ENCODE measurements around the gene PRAMEF12.
"Not testable (repeated sequence)": the region's sequence is repeated elsewhere in the genome, so short reads cannot be mapped to it uniquely, and the experiment has no call there.

PRAMEF12 gene

DNA sequence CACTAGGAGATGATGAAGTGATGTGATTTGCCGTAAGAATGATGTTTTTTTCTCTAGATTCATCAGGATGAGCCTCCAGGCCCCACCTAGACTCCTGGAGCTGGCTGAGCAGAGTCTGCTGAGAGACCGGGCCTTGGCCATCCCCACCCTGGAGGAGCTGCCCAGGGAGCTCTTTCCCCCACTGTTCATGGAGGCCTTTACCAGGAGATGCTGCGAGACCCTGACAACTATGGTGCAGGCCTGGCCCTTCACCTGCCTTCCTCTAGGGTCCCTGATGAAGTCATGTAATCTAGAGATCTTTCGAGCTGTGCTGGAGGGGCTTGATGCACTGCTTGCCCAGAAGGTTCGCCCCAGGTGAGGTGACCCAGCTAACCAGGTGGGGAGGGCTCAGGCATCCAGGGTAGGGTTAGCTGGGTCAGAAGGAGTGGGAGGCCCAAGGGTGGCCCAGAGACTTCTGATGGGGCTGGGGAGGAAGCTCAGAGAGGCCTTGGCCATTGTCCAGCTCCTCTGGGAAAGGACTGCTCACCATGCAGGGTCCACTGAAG lies 1.3 kb downstream of the PRAMEF12 start:
- TF ChIP-seq, protein P1, sequence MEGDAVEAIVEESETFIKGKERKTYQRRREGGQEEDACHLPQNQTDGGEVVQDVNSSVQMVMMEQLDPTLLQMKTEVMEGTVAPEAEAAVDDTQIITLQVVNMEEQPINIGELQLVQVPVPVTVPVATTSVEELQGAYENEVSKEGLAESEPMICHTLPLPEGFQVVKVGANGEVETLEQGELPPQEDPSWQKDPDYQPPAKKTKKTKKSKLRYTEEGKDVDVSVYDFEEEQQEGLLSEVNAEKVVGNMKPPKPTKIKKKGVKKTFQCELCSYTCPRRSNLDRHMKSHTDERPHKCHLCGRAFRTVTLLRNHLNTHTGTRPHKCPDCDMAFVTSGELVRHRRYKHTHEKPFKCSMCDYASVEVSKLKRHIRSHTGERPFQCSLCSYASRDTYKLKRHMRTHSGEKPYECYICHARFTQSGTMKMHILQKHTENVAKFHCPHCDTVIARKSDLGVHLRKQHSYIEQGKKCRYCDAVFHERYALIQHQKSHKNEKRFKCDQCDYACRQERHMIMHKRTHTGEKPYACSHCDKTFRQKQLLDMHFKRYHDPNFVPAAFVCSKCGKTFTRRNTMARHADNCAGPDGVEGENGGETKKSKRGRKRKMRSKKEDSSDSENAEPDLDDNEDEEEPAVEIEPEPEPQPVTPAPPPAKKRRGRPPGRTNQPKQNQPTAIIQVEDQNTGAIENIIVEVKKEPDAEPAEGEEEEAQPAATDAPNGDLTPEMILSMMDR (IDR thresholded peaks at IDR 0.05; ENCODE audit: control extremely low read depth, extremely low read depth, low read depth, missing control alignments): no peak
- ChIA-PET CTCF (no interaction called here), POLR2A (no interaction called here)
- no peak for DNase-seq (ENCODE audit: extremely low spot score)

DNA sequence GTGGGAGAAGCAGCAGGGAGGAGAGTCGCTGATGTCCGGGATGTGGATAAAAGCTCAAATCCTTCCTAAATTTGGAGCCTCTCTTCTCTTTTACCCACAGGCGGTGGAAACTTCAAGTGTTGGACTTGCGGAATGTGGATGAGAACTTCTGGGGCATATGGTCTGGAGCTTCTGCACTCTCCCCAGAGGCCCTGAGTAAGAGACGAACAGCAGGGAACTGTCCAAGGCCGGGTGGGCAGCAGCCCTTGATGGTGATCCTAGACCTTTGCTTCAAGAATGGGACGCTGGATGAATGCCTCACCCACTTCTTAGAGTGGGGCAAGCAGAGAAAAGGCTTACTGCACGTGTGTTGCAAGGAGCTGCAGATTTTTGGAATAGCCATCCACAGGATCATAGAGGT lies 1.9 kb downstream of the PRAMEF12 start:
- POLR2A ChIA-PET: no interaction called here
- CTCF ChIA-PET: no interaction called here
- TF ChIP-seq, protein P1 (IDR thresholded peaks at IDR 0.05; ENCODE audit: control extremely low read depth, extremely low read depth, low read depth, missing control alignments): no peak
- DNase-seq (ENCODE audit: extremely low spot score): no peak

DNA sequence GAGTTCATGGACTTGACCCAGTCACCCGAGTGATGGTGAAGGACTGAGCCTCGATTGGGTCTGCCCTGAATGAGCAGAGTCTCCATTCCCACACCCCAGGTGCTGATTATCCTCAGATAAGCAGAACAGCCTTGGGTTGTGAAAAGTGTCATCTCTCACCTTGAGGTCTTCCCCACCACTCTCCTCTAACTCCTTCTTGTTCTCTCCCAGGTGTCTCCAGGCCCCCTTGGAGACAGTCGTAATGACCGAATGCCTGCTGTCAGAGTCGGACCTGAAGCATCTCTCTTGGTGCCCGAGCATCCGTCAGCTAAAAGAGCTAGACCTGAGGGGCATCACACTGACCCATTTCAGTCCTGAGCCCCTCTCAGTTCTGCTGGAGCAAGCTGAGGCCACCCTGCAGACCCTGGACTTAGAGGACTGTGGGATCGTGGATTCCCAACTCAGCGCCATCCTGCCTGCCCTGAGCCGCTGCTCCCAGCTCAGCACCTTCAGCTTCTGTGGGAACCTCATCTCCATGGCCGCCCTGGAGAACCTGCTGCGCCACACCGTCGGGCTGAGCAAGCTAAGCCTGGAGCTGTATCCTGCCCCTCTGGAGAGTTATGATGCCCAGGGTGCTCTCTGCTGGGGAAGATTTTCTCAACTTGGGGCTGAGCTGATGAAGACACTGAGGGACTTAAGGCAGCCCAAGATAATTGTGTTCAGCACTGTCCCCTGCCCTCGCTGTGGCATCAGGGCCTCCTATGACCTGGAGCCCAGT lies 3.4 kb downstream of the PRAMEF12 start:
- peak; percentile 2 for DNase-seq (ENCODE audit: extremely low spot score)
- POLR2A ChIA-PET: no interaction called here
- CTCF ChIA-PET: no interaction called here

DNA sequence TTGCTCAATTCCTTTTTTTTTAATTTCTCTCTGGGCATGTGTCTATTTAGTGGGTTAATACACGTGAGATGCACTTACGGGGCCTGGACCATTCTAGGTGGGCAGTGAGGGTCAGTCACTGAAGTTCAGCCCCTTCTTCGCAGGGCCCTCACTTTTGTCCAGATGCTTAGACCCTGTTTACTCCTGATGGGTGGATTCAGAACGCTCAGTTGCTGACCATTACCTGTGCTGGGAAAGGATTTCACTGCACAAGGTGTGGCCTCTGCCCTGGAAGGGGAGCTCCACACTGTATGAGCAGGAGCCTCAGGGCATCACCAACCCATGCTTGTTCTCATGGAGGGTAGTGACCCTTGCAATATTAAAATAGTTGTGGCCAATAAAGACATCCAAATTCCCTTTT lies 4.5 kb downstream of the PRAMEF12 start:
- POLR2A ChIA-PET: no interaction called here
- TF ChIP-seq, protein P1 (IDR thresholded peaks at IDR 0.05; ENCODE audit: control extremely low read depth, extremely low read depth, low read depth, missing control alignments): no peak
- DNase-seq (ENCODE audit: extremely low spot score): peak; percentile 1
- CTCF ChIA-PET: no interaction called here

More for the DNA sequence above, 3.4 kb downstream of the PRAMEF12 start:
- TF ChIP-seq, protein P1 (IDR thresholded peaks at IDR 0.05; ENCODE audit: control extremely low read depth, extremely low read depth, low read depth, missing control alignments): no peak

GRCh38 chr1:12778907-12779306 lies 5.4 kb downstream of the PRAMEF12 start:
- ChIA-PET POLR2A (no interaction called here), CTCF (no interaction called here)
- TF ChIP-seq, protein P1 (IDR thresholded peaks at IDR 0.05; ENCODE audit: control extremely low read depth, extremely low read depth, low read depth, missing control alignments): no peak
- no peak for DNase-seq (ENCODE audit: extremely low spot score)

- DNase-seq (ENCODE audit: extremely low spot score); CTCF ChIA-PET; POLR2A ChIA-PET: not testable (repeated sequence)
These were observed 8.0 kb downstream of the PRAMEF12 start for GRCh38 chr1:12781488-12781887.

- POLR2A ChIA-PET; DNase-seq (ENCODE audit: extremely low spot score); CTCF ChIA-PET: not testable (repeated sequence)
These were observed 10.2 kb downstream of the PRAMEF12 start for GRCh38 chr1:12783783-12784182.

DNA sequence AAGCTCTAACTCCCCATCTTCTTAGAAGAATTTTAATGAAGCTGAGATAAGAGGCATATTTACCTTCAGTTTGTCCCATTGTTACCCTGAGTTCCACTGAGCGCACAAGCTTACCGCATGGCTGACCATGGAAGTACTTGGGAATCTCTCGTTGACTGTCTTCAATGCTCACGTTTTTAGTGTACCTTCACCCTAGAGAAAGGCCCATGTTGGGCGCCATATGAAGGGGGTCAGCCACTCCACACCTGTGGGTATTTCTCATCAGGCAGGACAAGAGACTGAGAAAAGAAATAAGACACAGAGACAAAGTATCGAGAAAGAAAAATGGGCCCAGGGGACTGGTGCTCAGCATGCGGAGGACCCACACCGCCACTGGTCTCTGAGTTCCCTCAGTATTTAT lies 11.2 kb downstream of the PRAMEF12 start:
- POLR2A ChIA-PET; DNase-seq (ENCODE audit: extremely low spot score); CTCF ChIA-PET: not testable (repeated sequence)

- CTCF ChIA-PET; POLR2A ChIA-PET; DNase-seq (ENCODE audit: extremely low spot score): not testable (repeated sequence)
These were observed 17.6 kb downstream of the PRAMEF12 start, which contains the start of gene PRAMEF1 for GRCh38 chr1:12791097-12791496. Gene PRAMEF1, plus strand, starts transcription at chr1:12791397. Its CDS starts 1,831 bp downstream, at chr1:12793228.

All from GM10248 (cell line).